Suppressor macrophage treated with lipopolysaccharide for 4 hours (primary cell): ENCODE measurements around the gene CORO2B.

Source experiments
- DNase-seq: peaks from one replicate; pipeline ENCODE4 v3.0.0-alpha.2; 2020

CORO2B gene

DNA sequence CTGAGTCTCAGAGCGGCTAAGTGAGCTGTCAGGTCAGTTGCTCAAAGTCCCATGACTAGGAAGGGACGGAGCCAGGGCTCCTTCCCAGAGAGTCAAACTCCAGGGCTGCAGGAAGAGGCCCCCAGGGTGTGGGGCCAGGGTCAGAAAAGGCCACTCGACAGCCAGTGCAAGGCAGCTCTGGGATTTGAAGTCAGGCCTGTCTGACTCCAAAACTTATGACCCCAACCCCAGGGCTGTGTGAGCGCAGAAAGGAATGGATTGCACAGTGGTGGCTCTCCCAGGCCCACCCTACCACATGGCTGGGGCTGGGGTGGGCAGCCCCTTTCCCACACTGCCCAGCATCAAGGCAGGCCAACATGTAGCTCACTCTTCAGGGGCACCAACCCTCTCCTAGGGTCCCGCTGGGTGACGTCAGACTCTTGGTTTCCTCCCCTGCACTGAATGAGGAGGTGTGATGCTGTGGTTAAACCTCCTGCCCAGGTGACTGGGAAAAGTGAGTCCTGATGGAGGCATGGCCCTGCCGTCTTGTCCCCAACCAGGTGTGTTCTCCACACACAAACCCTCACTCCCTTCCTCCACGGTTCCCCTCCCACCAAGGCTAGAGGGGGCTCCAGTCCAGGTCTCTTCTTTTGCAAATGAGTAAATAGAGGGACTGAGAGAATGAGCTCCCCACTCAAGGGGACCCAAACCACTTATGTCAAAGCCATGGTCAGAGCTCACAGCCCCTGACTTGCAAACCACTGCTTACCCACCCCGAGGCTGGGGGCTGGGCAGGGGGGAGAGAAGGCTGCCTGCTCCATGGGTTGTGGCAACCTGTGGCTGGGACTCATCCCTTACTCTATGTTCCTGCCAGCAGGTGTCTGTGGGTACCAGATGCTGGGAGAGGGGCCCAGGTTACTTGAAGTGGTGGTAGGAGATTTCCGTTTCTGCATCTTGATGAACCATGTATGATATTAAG lies 23.8 kb upstream of the CORO2B start:
- no peak for DNase-seq

- DNase-seq = no peak
Measured at GRCh38 chr15:68555679-68556037, 23.1 kb upstream of the CORO2B start.

GRCh38 chr15:68556139-68556990 lies 22.4 kb upstream of the CORO2B start:
- no peak for DNase-seq

GRCh38 chr15:68557469-68558317 lies 21.1 kb upstream of the CORO2B start:
- no peak for DNase-seq

DNA sequence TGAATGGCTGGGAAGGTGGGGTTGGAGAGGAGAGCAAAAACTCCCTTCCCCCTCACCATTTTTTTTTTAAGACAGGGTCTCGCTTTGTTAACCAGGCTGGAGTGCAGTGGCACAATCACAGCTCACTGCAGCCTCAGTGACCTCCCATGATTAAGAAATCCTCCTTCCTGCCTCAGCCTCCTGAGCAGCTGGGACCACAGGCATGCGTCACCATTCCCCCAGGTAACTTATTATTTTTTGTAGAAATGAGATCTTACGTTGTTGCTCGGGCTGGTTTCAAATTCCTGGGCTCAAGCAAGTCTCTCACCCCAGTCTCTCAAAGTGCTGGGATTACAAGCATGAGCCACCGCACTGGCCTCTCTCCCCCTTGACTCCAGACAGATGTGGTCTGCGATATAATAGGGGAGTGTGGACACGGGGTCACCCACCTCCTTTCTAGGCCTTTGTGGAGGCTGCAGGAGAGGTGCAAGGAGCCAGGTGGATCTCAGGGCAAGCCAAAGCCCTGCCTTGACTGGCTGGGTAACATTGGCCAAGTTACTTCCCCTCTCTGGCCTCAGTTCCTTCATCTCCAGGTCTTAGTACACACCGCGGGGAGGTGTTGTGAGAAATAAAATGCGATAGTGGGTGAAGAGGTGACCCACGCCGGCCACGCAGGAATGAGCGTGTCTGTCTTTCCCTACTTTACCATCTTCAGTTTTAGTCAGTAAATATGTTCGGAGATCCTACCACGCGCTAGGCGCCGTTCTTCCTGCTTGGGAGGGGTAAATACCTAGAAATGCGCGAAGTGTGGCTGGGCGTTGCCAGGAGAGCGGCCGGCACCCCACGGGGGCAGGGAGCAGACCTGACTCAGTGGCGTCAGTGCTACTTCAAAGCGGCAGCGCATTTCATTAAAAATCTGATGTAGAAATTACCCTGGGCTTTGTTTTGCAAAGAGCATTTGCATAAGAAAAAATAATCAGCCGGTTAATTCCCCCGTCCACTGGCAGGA lies 20.2 kb upstream of the CORO2B start:
- DNase-seq = no peak

GRCh38 chr15:68559345-68560310 lies 19.2 kb upstream of the CORO2B start:
- DNase-seq = peak; percentile 80

DNA sequence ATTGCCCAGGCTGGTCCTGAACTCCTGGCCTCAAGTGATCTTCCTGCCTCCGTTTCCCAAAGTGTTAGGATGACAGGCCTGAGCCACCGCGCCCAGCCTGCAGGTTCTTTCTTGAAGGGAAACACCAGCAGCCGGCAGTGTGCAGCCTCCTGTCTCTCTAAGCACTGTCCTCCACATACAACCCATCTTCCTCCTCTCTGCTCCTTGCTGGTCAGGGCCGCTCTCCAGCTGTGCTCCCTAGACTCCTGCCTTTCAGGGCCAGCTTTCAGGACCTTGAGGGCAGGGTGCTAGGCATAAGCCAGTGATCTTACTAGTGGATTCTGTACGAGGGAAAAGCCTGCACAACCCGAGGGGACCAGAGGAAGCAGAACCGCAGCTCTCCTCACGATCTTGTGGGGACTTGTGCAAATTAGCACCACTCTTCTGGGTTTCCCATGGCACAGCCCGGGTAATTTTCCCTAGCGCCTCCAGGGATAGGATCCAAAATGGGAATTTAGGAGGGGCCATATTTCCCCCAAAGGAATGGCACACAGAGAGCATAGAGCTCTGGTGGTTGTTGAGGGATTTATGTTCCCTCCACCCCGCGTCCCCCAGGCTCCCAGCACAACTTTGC lies 18.2 kb upstream of the CORO2B start:
- no peak for DNase-seq

GRCh38 chr15:68561171-68561900 lies 17.5 kb upstream of the CORO2B start:
- DNase-seq = no peak

DNA sequence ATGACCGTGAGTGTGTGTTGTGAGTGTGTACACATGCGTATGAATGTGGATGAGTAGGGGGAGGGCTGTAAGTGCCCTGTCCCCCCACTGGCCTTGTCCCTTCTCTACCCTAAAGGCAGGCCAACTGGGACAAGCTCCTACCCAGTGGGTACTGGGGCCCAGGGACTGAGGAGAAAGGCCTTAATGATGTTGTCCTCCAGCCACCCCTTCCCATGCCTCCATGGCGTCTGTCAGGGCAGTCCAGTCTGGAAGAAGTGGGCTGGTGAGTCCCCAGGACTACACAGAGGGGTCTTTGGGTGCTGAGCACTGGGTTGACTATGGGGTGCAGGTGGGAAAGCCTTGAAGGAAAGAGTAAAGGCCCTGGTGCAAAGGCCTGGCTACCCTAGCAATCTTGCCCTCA lies 16.9 kb upstream of the CORO2B start:
- DNase-seq = no peak

GRCh38 chr15:68564173-68564572 lies 14.6 kb upstream of the CORO2B start:
- no peak for DNase-seq

DNA sequence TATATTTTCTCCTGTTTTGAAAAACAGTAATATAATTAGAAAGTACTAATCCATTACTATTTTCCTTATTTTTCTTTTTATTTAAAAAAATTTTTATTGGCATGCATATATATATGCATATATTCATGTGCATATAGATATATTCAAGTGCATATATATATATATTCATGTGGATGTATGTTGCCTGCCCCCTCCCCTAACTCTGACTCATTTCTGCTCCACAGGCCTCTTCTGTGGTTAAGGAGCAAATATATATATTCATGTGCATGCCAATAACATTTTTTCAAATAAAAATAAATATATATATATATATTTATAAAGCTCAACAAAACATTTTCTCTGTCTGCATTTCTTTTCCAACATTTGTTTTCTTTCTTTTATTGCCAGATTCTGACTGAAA lies 13.6 kb upstream of the CORO2B start:
- DNase-seq = no peak

DNA sequence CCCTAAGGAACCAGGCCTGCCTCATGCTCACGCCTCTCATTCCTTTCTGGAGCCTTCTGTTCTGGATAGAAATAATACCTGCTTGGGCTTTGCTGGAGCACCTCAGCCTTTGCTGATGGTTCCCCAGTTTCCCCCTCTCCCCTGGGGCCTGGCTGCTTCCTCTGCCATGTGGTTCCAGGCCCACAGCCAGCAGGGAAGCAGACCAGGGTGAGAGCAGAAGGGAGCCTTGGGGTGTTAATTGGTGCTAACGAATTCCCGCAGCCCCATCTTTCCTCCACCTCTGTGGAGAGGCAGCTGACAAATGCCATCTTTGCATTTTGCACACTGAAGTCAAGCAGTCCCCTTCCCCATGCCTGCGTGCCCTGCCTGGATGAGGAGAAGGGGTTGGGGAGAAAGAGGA lies 13.1 kb upstream of the CORO2B start:
- DNase-seq = no peak

GRCh38 chr15:68566377-68566954 lies 12.3 kb upstream of the CORO2B start:
- no peak for DNase-seq

DNA sequence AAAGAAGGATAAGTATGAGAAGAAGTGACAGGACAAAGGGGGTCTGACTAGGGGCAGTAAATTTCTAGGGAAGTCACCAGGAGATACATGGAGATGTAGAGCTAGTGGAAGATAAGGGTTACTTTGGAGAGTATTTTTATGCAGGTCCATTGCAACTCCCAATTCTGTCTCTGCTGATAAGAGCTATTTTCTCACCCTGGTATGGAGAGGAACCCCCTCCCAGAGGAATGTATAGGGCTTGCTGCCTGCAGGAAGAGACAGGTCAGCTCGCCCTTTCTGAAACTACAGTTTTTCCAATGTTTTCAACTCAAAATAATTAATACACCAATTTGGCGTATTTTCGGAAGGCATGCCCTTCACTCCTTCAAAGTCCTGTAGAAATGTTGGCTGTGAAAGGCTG lies 11.4 kb upstream of the CORO2B start:
- DNase-seq = no peak

- no peak for DNase-seq
Measured at GRCh38 chr15:68570974-68571373, 7.8 kb upstream of the CORO2B start.

DNA sequence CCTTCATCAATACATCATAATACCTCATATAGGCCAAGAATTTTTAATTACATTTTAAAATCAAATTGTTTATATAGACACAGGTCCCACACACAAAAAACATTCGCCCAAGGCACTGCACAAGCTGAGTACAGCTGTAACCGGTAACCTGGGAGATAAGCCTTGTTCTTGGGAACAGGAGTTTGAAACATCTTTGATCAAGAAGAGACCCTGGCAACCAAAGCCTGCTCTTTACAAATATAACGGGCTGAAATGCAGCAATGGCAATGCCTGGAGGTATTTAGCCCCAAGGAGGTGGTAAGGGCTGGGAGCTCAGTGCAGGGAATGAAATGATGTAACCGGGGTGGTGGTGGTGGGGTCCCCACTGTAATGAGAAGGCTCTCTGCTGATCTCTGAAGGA lies 7.2 kb upstream of the CORO2B start:
- DNase-seq = no peak

DNA sequence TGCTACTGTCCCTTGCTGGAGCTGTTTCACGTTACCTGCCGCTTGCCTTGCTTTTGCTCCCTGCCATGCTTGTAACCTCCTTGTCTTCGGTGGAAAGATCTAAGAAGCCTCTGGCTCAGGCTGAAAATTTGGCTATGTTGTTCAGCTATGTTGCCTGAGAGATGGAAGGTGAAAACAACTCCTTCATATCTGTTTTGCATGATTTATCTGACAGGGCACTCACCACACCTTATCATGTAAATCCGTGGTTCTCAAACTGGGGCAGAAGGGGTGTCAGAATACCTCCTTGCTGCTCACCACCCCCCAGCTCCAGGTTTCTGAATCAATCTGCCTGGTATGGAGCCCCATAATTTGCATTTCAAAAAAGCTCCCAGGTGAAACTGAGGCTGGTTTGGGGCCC lies 6.5 kb upstream of the CORO2B start:
- DNase-seq = no peak

- DNase-seq = no peak
Measured at GRCh38 chr15:68572921-68573320, 5.9 kb upstream of the CORO2B start.

DNA sequence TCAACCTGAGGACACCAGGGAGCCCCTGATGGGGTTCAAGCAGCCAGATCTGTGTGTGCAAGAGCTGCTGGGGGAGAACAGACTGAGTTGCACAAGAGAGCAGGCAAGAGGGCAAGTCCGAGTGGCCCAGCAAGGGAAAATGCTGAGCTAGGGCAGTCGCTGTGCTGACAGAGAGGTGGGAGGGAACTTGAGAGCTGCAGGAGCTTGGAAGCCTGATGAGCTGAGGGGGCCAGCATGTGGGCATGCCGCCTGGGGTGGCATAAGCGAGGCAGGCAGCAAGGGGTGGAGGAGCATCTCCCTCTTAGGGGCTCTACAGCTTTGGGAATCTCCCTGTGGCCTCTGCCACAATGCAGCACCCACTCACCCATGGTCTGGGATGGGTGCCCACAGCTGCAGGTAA lies 4.7 kb upstream of the CORO2B start:
- no peak for DNase-seq
